NCI-H128 (cell line): ENCODE results near the gene ARF4.
"Not testable (repeated sequence)": the region's sequence is repeated elsewhere in the genome, so short reads cannot be mapped to it uniquely, and the experiment has no call there.

Experiments
- DNase-seq: peaks from one replicate; lab custom pipeline; 2025; ENCODE audit not compliant: unreplicated experiment; lab: John Stamatoyannopoulos, UW

Gene ARF4

GRCh38 chr3:57597127-57597923 lies at the start of gene ARF4:
ARF4 (minus strand) TSS chr3:57597344; CDS start chr3:57597140, 204 bp downstream.
- peak; percentile 96 for DNase-seq

- DNase-seq: no peak
Measured at GRCh38 chr3:57646723-57647122, 49.6 kb upstream of the ARF4 start.

DNA sequence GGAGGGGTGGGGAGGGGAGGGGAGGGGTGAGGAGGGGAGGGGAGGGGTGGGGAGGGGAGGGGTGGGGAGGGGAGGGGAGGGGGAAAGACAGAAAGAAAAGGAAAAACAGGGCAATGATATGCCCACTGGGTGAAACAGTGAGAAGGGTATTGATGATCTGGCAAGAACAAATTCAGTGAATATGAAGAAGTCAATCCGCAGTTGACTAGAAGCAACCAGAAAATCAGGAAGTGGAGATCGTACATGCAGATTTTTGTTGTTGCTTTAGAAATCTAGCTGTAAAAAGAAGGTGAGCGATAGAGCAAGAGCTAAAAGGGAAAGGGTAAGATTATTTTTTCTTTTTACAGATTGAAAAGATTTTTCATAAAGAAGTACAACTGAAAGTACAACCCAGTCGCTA lies 47.6 kb upstream of the ARF4 start:
- no peak for DNase-seq

DNA sequence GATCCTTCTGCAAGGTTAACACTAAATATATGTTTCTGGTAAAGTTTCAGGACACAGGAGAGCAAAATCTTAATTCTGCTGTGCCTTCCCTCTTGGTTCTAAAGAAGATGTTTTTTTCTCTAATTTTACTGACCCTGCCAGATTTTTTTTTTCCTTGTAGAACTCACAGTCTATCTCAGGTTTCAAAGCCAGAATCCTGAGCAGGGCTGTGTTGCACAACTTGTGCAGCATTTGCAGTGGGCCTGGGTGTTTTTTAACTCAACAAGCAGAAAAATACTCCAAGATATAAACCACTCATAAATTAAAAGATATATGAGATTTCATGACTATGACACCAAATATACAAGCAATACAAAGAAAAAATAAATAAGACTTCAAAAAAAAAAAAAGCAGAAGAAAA lies 40.2 kb upstream of the ARF4 start:
- DNase-seq: no peak

- DNase-seq: not testable (repeated sequence)
Measured at GRCh38 chr3:57634259-57634658, 37.1 kb upstream of the ARF4 start.

DNA sequence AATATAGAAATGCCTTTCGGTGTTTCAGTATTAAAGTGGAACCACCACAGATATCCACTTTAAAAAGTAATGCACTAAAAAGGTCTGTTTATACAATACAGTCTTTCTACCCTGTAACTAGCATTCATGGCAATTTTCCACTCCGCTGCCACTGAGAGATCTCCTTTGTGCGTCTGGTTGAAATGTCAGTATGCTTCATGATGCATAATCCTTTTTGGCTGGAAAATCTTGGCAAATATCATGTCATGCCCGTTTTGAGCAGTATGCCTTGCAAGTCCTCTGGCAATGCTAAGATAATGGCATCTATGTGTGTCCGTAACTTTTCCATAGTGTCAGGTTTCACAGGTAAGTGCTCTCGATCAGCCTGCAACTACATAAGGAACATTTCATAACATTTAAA lies 30.8 kb upstream of the ARF4 start:
- peak; percentile 39 for DNase-seq

DNA sequence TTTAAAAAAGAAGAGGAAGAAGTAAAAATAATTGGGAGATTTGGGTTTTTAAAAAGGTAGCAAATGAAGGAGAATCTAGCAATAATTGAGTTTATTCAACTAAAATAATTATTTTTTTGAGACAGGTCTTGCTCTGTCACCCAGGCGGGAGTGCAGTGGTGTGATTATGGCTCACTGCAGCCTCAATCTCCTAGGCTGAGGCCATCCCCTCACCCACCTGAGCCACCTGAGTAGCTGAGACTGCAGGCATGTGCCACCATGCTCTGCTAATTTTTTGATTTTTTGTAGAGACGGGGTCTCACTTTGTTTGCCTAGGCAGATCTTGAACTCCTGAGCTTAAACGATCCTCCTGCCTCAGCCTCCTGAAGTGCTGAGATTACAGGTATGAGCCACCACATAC lies 27.7 kb upstream of the ARF4 start:
- DNase-seq: no peak

GRCh38 chr3:57622362-57622761 lies 25.2 kb upstream of the ARF4 start:
- no peak for DNase-seq

DNA sequence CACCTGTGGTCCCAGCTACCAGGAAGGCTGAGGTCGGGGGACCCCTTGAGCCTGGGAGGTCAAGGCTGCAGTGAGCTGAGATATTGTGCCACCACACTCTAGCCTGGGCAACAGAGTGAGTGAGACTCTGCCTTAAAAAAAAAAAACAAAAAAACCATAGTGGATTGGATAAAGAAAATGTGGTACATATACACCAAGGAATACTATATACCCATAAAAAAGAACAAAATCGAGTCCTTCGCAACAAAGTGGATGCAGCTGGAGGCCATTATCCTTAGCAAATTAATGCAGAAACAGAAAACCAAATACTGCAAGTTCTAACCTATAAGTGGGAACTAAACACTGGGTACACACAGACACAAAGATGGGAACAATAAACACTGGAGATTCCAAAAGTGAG lies 20.6 kb upstream of the ARF4 start:
- DNase-seq: no peak

GRCh38 chr3:57616233-57616632 lies 19.1 kb upstream of the ARF4 start:
- no peak for DNase-seq

- not testable (repeated sequence) for DNase-seq
Measured at GRCh38 chr3:57611870-57612269, 14.7 kb upstream of the ARF4 start.

DNA sequence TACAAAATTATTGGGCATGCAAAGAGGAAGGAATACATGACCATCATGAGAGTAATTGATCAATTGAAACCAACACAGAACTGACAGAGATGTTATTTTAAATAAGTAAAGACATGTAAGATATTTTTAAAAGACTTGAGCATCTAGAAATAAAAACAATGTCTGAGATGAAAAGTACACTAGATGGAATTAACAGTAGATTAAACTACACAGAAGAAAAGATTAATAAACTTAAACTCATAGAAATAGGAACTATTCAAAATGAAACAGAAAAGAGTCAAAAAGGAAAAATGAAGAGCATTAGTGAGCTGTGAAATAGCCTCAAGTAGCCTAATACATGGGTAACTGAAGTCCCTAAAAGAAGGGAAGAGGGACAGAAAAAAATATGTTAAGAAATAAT lies 8.5 kb upstream of the ARF4 start:
- no peak for DNase-seq

- DNase-seq: no peak
Measured at GRCh38 chr3:57604971-57605370, 7.8 kb upstream of the ARF4 start.

DNA sequence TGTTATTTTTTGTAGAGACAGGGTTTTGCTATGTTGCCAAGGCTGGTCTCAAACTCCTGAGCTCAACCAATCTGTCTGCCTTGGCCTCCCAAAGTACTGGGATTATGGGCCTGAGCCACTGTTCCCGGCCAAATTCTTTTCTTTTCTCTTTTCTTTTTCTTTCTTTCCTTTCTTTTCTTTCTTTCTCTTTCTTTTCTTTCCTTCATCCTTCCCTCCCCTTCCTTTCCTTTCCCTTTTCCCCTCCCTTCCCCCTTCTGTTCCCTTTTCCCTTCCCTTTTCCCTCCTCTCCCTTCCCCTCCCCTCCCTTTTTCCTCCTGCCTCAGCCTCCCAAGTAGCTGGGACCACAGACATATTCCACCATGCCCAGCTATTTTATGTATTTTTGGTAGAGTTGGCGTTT lies 3.1 kb upstream of the ARF4 start:
- no peak for DNase-seq

DNA sequence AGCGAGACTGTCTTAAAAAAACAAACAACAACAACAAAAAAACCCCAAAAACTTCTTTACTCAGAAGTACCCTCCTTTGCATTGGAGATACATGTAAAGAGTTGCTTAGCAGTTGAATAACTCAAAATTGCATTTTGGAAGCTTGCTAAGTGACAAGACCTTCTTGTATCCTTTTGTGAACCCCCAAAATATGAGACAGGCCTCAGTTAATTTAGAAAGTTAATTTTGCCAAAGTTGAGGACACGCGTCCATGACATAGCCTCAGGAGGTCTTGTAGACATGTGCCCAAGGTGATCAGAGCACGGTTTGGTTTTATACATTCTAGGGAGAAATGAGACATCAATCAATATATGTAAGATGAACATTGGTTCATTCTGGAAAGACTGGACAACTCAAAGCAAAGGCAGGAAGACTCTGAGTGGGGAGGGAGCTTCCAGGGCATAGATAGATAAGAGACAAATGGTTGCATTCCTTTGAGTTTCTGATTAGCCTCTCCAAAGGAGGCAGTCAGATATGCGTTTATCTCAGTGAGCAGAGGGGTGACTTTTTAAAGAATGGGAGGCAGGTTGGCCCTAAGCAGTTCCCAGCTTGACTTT lies 1.7 kb upstream of the ARF4 start:
- no peak for DNase-seq

DNA sequence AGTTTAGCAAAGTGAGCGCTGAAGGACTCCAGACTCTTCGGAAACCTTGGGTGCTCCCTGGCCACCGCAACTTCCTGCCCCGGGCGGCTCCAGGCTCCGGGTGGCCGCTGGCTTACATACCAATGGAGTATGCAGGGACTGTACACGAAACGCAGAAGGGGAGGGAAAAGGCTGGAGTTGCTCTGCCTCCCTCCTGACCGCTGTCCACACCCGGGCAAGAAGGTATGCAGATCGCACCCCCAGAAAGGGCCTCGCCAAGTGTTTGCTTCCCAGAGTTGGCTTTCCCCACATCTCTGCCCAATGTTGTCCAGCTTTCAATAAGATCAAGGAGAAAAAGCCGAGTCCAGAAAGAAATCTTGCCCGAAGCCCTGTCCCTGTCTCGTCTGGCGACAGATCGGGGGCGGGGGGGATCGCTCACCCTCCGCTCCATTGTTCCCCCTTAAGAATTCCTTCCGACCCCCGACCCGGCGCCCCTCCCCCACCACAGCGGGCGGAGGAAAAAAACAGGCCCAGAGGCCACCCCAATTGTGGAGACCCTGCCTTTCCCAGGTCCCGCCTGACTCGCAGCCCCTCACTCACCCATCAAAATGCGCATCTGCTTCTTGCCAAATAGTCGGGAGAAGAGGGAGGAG lies 533 bp downstream of the ARF4 start:
- DNase-seq: no peak

DNA sequence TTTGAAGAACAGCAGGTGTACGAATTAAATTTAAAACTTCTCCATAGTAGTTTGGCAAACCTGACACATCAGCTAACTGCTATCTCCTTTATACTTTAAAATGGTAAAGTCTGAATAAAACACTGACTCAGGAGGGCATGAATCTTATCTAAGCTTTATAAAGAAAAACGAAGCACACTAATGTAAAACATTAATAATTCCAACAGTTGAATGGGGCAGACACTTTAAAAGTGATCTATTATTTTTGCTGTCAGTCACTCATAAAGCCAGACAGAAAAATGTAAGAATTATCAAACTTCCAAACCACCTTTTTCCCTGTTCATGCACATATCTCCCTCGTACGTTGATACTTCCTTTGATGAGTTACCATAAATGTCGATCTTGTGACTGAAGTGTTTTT lies 2.6 kb downstream of the ARF4 start:
- DNase-seq: no peak

- no peak for DNase-seq
Measured at GRCh38 chr3:57594144-57594543, 3.0 kb downstream of the ARF4 start.

- no peak for DNase-seq
Measured at GRCh38 chr3:57592306-57592705, 4.8 kb downstream of the ARF4 start.

DNA sequence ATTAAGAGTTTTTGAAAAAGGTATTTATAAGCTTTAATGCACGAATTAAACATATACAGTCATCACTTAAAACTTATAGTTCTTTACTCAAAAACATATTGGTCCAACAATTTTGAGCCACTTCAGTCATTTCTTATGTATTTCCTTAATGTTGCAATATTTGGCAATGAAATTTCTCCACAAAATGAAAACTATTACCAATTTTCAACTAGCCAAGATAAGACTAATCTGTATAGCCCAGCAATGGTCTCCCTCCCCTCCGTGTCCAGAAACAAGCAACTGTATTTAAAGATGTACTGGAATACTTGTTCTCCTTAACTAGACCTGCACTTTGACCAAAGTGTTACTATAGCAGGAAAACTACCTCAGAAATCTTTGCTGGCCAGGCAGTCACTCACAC lies 9.2 kb downstream of the ARF4 start:
- DNase-seq: no peak

- DNase-seq: no peak
Measured at GRCh38 chr3:57586778-57587177, 10.4 kb downstream of the ARF4 start.

GRCh38 chr3:57583544-57583943 lies 13.6 kb downstream of the ARF4 start:
- no peak for DNase-seq
